ENCODE results near the gene IPO5.
A peak's percentile ranks its signal among the peaks of the same experiment; 100 is the strongest.
"Not testable (repeated sequence)": the region's sequence is repeated elsewhere in the genome, so short reads cannot be mapped to it uniquely, and the experiment has no call there.

IPO5 gene

DNA sequence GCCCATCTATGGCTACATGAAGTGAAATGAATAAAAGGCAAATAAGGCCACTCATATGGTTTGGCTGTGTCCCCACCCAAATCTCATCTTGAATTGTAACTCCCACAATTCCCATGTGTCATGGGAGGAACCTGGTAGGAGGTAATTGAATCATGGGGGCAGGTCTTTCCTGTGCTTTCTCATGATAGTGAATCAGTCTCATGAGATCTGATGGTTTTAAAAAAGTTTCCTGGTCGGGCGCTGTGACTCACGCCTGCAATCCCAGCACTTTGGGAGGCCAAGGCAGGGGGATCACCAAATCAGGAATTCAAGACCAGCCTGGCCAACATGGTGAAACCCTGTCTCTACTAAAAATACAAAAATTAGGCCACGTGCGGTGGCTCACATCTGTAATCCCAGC lies 4.2 kb upstream of the IPO5 start:
- DNase-seq (ENCODE audit: low read depth) = not testable (repeated sequence)

DNA sequence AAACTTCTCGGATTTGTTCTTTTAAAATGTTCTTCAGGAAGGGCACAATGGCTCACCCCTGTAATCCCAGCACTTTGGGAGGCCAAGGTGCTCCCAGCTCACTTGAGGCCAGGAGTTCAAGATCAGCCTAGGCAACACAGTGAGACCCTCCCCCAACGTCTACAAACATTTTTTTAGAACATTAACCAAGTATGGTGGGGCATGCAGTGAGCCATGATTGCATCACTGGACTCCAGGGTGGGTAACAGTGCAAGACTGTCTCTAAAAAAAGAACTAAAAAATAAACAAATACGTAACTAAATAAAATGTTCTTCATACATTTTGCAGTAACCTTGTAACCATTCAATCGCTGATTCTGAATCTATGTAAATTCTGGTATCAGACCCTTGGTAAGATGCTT lies 2.1 kb upstream of the IPO5 start:
- no peak for DNase-seq (ENCODE audit: low read depth)

DNA sequence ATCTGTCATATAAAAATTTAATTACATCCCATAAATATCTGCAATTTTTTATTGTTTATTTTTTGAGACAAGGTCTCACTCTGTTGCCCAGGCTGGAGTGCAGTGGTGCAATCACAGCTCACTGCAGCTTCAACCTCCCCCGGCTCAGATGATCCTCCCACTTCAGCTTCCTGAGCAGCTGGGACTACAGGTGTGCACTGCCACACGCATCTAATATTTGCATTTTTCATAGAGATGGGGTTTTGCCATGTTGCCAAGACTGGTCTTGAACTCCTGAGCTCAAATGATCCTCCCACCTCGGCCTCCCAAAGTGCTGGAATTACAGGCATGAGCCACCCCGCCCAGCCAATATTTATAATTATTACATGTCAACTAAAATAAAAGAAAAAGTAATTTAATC lies 644 bp upstream of the IPO5 start:
- DNase-seq (ENCODE audit: low read depth) = not testable (repeated sequence)

DNA sequence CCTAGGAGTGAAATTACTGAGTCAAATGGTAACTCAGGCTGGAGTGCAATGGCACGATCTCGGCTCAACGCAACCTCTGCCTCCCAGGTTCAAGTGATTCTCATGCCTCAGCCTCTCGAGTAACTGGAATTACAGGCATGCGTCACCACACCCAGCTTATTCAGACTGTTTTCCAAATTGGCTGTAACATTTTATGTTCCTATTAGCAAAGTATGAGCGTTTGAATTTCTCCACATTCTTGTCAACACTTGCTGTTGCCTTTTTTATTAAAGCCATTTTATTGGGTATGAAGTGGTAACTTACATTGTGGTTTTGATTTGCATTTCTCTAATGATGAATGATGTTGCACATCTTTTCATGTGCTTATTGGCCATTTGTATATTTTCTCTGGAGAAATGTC lies 7.9 kb downstream of the IPO5 start:
- no peak for DNase-seq (ENCODE audit: low read depth)

DNA sequence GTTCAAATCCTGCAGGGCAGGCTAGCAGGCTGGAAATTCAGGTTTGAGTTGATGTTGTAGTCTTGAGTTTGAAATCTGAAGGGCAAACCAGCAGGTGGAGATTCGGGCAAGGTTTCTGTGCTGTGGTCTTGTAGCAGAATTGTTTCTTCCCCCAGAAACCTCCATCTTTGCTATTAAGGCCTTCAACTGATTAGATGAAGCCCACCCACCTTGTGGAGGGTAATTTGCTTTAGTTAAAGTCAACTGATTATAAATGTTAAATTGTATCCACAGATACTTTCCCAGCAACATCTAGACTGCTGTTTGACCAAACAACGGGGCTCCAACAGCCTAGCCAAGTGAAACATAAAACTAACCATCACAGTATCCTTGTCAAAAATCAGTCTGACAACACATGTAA lies 9.4 kb downstream of the IPO5 start:
- DNase-seq (ENCODE audit: low read depth) = no peak

DNA sequence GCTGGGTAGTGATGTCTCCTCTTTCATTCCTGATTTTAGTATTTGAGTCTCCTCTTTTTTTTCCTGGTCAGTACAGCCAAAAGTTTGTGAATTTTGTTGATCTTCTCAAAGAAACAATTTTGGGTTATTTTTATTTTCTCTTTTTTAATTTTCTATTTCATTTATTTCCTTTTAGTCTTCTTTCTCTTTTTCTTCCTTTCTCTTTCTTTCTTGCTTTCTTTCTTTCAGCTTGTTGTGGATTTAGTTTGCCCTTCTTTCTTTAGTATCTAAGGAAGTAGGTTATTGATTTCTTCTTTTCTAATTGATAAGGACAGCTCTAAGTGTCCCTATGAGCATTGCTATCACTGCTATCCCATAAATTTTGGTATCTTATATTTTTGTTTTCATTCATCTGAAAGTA lies 13.8 kb downstream of the IPO5 start:
- no peak for DNase-seq (ENCODE audit: low read depth)

DNA sequence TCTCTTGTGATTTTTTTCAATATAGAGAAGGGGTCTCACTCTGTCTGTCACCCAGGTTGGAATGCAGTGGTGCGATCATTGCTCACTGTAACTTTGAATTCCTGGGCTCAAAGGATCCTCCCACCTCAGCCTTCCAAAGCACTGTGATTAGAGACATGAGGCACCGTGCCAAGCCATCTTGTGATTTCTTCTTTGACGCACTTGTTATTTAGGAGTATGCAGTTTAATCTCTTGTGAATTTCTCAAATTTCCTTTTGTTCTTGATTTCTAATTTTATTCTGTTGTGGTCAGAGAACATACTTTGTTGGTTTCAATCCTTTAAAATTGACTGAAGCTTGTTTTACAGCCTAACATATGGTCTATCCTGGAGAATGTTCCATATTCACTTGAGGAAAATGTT lies 14.5 kb downstream of the IPO5 start:
- no peak for DNase-seq (ENCODE audit: low read depth)

DNA sequence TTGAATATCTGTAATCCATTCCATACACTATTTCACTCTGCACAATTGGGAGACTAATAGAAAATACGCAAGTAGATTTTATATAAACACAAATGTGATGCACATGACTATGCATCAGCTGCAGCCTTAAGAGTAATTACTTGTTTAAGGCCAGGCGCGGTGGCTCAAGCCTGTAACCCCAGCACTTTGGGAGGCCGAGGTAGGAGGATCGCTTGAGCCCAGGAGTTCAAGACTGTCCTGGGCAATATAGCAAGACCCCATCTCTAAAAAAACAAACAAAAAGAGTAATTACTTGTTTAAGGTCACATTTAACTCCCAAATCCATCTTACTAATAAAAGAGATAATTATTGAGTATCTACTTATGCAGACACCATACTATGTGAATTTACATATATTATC lies 18.0 kb downstream of the IPO5 start:
- DNase-seq (ENCODE audit: low read depth) = no peak

DNA sequence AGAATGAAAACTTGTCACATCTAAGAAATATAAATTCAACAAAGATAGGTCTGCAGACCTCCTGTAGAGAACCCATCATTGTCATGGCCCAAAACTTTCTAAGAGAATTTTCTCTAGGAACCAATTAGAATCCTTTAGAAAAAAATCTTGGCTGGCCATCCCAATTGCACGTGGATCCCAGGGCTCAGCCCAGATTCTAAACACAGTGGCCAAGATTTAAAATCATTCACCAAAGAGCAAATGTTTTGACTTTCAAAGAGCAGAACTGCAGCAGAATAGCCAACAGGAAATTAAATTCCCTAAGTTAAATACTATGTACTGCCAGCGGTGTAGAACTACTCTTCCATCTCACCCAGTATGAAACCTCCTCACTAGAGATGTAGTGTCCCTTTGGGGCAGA lies 21.3 kb downstream of the IPO5 start:
- no peak for DNase-seq (ENCODE audit: low read depth)

DNA sequence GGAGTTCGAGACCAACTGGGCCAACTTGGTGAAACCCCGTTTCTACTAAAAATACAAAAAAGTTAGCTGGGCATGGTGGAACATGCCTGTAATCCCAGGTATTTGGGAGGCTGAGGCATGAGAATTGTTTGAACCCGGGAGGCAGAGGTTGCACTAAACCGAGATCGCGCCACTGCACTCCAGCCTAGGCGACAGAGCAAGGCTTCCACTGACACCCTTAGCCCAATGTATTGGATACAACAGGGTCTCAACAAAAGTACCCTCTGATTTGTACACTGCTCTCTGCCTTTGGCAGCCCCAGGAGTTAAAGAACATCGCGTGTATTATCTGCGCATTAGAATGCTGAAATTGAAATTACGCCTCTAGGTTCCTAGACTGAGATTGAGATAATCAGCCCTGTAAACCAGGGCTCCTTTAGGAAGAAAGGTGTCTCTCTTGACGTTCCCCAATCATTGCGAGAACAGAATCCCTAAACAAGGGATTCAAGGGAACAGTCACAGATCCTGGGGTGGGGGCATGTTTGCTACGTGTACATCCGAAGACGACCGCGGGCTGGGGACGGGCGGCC lies 21.9 kb downstream of the IPO5 start:
- no peak for DNase-seq (ENCODE audit: low read depth)

DNA sequence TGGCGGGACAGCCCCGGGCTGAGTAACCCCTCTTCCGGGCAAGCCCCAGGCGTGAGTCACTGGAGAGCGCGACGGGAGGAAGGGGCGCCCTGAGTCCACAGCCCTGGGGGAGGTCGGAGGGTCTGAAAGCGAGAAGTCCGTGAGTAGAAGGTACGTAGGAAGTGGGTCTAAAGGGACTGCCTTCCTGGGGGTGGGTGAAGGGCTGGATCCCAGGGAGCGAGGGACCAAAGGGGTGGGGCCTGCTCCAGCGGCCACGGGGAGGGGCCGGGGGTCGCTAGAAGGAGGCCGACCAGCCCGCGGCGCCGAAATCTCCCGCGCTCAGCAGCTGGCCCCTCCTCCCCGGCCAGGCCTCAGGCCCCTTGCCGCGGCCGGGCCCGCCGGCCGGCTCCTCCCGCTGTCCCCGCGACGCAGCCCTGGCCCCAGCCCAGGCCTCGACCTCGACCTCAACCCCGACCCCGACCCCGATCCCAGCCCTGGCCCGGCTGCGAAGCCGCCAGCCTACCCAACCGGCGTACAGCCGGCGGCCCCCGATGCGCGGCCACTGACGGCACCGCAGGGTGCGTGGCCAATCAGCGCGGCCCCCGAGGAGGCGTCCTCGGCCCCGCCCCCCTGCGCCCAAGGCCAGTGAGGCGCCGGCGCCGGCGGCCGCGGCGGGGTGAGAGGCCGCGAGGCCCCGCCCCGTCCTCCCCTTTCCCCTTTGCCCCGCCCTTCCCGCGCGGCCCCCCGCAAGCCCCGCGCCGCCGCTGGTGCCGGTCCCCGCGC lies 22.6 kb downstream of the IPO5 start:
- DNase-seq (ENCODE audit: low read depth) = peak; percentile 82

DNA sequence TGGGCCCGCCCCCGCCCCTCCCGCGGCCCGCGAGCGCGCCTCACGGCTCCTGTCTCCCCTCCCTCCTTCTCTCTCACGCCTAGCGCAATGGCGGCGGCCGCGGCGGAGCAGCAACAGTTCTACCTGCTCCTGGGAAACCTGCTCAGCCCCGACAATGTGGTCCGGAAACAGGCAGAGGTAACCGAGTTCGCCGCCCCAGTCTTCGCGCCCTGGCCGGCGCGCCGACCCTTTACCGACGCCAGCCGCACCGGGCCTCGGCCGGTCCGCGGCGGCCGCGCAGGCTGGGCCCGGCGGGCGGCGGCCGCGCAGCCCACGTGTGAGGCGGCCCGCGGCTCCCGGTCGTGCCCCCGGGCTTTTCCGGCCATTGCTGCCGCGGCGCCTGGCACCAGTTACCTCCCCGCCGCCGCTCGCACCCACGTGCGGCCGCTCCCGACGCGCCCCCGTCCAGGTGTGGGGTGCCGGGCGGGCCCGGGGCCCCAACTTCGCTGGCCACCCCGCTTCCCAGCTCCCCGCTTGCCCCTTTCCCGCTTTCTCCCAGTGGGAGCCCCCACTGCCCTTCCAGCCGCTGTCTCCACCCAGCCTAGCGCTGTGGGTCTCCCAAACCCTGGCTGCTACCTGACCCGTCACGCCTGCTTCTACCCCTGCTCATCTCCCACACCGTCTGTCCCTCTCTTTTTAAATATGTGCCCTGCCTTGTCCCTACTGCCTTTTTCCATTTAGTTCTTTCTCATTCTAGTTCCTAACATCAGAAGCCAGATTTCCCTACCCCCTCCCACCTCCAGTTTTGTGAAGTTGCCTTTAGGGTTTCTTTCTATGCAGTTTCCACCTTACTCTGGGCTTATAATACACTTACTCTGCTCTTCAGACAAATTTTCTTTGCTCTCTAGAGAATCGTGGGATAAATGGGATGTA lies 23.4 kb downstream of the IPO5 start:
- DNase-seq (ENCODE audit: low read depth) = peak; percentile 7

DNA sequence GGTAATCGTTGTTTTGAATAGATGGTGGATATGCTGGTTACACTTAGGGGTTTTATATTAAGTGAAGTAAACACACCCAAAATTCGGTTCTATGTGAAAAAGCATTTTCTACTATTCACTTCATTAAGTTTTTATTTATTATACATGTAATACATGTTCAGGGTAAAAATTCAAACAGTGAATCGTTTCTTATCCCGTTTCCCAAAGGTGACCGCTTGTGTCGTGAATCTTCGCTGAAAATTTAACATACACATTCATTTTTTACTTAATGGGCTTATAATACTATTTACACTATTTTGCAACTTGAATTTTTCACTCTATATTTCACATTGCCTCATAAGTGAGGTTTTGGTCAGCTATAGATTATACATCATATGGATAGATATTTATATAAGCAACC lies 24.5 kb downstream of the IPO5 start:
- DNase-seq (ENCODE audit: low read depth) = no peak

DNA sequence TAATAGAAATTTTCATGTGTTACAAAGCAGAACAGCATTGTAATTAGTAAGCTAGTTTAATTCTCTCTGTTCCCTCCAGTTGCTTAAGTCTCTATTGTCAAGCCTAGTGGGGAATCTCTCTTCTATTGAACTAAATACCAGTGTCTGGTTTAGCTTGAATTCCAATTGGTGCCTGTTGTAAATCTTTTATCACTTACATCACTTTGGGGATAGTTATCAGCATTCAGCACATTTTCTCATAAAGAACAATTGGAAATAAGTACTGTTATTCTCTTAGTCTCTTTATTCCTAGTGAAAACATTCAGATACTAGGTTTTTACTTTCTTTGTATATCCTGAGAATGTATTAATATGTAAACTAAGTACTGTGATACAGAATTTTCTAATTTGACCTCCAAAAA lies 25.2 kb downstream of the IPO5 start:
- no peak for DNase-seq (ENCODE audit: low read depth)

DNA sequence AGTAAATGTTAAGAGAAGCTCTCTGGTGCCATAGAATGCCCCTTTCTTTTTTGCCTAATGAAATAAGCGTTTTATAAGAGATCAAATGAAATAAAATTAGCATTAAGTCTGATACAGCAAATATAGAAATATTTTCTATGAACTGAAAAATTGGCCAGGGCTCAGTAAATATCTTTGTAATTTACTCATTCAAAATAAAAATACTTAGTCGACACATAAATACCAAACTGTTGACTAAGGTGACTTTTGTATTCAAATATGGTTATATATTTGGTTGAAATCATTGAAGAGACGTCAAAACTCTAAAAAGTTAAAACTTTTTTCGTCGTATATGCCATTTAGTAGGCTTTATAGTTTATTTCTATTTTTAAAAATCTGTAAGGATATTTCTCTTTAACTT lies 25.6 kb downstream of the IPO5 start:
- no peak for DNase-seq (ENCODE audit: low read depth)

DNA sequence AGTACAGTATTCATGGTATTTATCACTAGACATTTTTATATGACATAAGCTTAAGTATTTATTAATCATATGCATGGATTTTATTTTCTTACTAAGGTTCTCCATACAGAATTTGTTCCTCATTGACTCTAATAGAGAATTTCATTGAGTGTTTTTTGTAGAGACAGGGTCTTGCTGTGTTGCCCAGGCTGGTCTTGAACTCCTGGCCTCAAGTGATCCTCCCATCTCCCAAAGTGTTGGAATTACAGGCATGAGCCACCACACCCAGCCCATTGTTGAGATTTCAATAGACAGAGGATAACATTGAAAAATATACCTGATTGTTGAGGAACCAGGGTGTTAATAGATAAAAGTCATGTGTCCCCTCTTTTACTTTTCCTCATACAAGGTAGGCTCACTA lies 26.1 kb downstream of the IPO5 start:
- no peak for DNase-seq (ENCODE audit: low read depth)

DNA sequence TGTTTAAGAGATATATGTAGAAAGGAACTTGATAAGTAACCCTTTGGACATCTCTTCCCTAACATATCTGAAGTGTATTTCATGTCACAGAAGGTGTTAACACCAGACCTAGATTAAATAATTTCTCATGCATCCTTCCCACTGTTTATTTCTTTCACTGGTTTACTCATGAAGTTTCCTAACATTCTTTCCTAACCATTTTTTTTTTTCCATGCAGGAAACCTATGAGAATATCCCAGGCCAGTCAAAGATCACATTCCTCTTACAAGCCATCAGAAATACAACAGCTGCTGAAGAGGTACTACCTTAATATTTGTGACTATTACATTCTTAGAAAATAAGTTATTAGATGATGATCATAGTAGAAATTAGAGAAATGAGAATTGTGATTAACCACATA lies 28.8 kb downstream of the IPO5 start:
- DNase-seq (ENCODE audit: low read depth) = no peak

DNA sequence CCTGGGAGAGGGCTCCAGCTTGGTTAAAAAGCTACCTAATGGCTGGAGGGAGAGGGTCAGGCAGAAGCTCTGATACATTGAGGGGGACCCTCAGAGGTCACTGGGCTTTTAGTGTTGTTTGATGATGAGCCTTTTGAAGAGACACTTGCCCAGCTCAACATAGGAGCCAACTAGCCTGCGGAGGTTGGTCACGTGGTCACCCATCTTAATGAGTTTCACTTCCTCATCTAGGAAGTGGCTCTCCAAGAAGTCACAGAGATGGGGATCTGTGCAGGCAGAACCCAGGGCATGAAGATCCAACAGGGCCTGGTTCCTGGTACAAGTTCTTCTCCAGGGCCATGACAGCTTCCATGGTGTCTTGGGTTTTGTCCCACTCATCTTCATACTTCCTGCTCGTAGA lies 33.4 kb downstream of the IPO5 start:
- no peak for DNase-seq (ENCODE audit: low read depth)

DNA sequence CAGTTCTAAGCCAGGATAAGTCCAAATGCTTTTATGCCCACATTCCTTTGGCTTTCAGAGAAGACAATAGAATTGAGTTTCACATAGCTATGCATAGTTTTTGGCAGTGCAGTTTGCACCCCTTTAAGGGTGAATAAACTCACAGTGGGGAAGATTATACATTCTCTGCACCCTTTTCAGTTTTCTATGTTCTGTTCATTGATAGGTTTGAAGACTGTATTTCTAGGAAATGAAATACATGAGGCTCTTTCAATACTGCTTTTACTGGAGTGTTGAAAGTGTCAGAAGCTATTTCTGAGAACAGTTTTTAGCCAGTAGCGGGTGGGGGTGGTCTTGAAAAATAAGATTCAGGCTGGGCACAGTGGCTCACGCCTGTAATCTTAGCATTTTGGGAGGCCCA lies 46.2 kb downstream of the IPO5 start:
- no peak for DNase-seq (ENCODE audit: low read depth)

DNA sequence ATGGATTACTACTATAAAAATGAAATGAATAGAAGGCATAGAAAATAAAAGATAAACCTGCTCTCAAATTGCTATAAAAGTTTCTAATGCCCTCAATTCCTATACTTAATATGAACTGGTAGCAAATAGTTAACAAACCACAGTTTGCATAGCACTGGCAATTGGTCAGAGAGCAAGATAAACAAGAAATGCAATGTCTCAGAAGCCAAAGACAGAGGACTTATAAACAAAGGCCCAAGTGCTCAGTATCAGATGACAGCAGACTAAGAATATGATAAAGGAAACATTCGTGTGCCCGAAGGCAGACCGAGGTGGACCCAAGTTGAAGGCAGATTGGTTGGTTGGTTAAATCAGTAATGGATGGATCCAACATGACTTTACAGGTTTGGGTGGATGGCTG lies 50.6 kb downstream of the IPO5 start:
- no peak for DNase-seq (ENCODE audit: low read depth)

DNA sequence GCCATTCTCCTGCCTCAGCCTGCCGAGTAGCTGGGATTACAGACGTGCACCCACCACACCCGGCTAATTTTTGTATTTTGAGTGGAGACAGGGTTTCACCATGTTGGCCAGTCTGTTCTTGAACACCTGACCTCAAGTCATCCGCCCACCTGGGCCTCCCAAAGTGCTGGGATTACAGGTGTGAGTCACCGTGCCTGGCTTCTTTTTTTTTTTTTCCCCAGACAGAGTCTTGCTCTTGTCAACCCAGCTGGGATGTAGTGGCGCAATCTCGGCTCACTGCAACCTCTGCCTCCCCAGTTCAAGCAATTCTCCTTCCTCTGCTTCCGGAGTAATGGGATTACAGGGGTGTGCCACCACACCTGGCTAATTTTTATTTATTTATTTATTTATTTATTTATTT lies 51.5 kb downstream of the IPO5 start:
- DNase-seq (ENCODE audit: low read depth) = not testable (repeated sequence)

DNA sequence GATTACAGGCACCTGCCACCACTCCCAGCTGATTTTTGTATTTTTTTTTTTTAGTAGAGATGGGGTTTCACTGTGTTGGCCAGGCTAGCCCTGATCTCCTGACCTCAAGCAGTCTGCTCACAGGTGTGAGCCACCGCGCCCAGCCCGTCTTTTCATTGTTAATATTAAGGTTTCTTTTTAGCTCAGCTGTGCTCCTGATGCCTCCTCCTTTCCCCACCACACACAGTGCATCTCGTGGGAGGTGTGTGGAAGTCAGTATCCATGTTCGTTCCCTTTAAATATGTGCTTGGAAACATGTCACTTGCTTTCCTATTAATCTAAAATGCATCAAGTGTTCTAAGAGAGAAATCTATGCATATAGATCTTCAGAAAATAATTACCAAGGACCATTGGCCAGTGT lies 53.5 kb downstream of the IPO5 start:
- no peak for DNase-seq (ENCODE audit: low read depth)

DNA sequence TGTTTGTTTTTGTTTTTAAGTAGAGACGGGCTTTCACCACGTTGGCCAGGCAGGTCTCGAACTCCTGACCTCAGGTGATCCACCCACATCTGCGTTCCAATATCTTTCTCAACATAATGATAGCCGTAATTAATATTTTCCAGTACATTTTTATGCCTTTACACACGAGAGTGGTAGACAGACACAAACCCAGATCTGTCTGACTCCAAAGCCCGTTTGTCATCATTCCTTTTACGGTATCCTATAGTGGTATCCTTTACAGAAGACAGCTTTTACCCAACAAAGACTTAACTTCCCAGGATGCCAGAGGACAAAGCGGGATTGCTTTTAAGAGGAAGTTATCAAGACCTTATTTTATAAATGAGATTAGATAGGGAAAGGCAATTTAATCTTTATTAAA lies 59.8 kb downstream of the IPO5 start:
- DNase-seq (ENCODE audit: low read depth) = no peak

Measured in stimulated activated CD8-positive, alpha-beta memory T cell treated with anti-CD3 and anti-CD28 coated beads, Interleukin-7, amount 100 ng/mL, for 24 hours (primary cell).